Measurements from ENCODE around the gene IQCH.

IQCH gene

GRCh38 chr15:67403428-67404154 lies 149.0 kb downstream of the IQCH start:
- no peaks in the 10 kb centered on the region for H3K36me3 ChIP-seq
- H3K9me3 ChIP-seq (replicated peaks in 1 of 11), result no peaks in the 10 kb centered on the region
- H3K9ac ChIP-seq, result no peak overlapping the region
- no peak overlapping the region for H3K4me2 ChIP-seq
- no peak for TF ChIP-seq Cebpa-rat (IDR thresholded peaks at IDR 0.05)
- no peak overlapping the region for H3K4me3 ChIP-seq
- no peaks in the 10 kb centered on the region for H4K20me1 ChIP-seq
- no peak overlapping the region for H3K27ac ChIP-seq
- H3K27me3 ChIP-seq, result no peaks in the 10 kb centered on the region
- no peaks in the 10 kb centered on the region for H3K4me1 ChIP-seq

GRCh38 chr15:67405208-67406191 lies 150.9 kb downstream of the IQCH start:
- no peaks in the 10 kb centered on the region for H4K20me1 ChIP-seq
- no peak overlapping the region for H3K4me2 ChIP-seq
- no peaks in the 10 kb centered on the region for H3K36me3 ChIP-seq
- H3K4me3 ChIP-seq, result no peak overlapping the region
- H3K9me3 ChIP-seq (replicated peaks in 1 of 11), result 0 out of 22 replicates have a peak, but pooled peaks cover 0 to 2% (median 0%) of the 10 kb centered on the region in 11 experiments
- no peak overlapping the region for H3K27ac ChIP-seq
- H3K4me1 ChIP-seq, result no peaks in the 10 kb centered on the region
- H3K27me3 ChIP-seq, result no peaks in the 10 kb centered on the region
- no peak overlapping the region for H3K9ac ChIP-seq
- no peak for TF ChIP-seq Cebpa-rat (IDR thresholded peaks at IDR 0.05)

GRCh38 chr15:67406257-67406861 lies 151.8 kb downstream of the IQCH start:
- H3K4me2 ChIP-seq, result no peak overlapping the region
- no peaks in the 10 kb centered on the region for H3K4me1 ChIP-seq
- H3K36me3 ChIP-seq, result no peaks in the 10 kb centered on the region
- H3K9me3 ChIP-seq (replicated peaks in 1 of 11), result 0 out of 22 replicates have a peak, but pooled peaks cover 0 to 5% (median 0%) of the 10 kb centered on the region in 11 experiments
- no peaks in the 10 kb centered on the region for H4K20me1 ChIP-seq
- no peak for TF ChIP-seq Cebpa-rat (IDR thresholded peaks at IDR 0.05)
- H3K4me3 ChIP-seq, result no peak overlapping the region
- H3K9ac ChIP-seq, result no peak overlapping the region
- no peak overlapping the region for H3K27ac ChIP-seq
- H3K27me3 ChIP-seq, result no peaks in the 10 kb centered on the region

- no peaks in the 10 kb centered on the region for H3K4me1 ChIP-seq
- no peaks in the 10 kb centered on the region for H4K20me1 ChIP-seq
- H3K9ac ChIP-seq, result no peak overlapping the region
- 0 out of 22 replicates have a peak, but pooled peaks cover 0 to 5% (median 0%) of the 10 kb centered on the region in 11 experiments for H3K9me3 ChIP-seq (replicated peaks in 1 of 11)
- no peak for TF ChIP-seq Cebpa-rat (IDR thresholded peaks at IDR 0.05)
- H3K4me3 ChIP-seq, result no peak overlapping the region
- no peak overlapping the region for H3K4me2 ChIP-seq
- no peaks in the 10 kb centered on the region for H3K36me3 ChIP-seq
- no peaks in the 10 kb centered on the region for H3K27me3 ChIP-seq
- no peak overlapping the region for H3K27ac ChIP-seq
Observed at GRCh38 chr15:67407786-67408185, 153.2 kb downstream of the IQCH start.

GRCh38 chr15:67409175-67409574 lies 154.6 kb downstream of the IQCH start:
- Histone ChIP-seq H3K4me2 (no peak overlapping the region), H4K20me1 (no peaks in the 10 kb centered on the region), H3K27me3 (no peaks in the 10 kb centered on the region), H3K36me3 (no peaks in the 10 kb centered on the region), H3K27ac (no peak overlapping the region), H3K4me3 (no peak overlapping the region), H3K9me3 (replicated peaks in 1 of 11) (0 out of 22 replicates have a peak, but pooled peaks cover 0 to 5% (median 0%) of the 10 kb centered on the region in 11 experiments), H3K4me1 (peaks cover 6 to 9% (median 7%) of the 10 kb centered on the region in 10 experiments), H3K9ac (no peak overlapping the region)
- TF ChIP-seq Cebpa-rat (IDR thresholded peaks at IDR 0.05), result no peak

- no peaks in the 10 kb centered on the region for H3K27me3 ChIP-seq
- no peak for TF ChIP-seq Cebpa-rat (IDR thresholded peaks at IDR 0.05)
- H3K4me1 ChIP-seq, result peaks cover 10 to 20% (median 17%) of the 10 kb centered on the region in 10 experiments
- H3K36me3 ChIP-seq, result no peaks in the 10 kb centered on the region
- H3K4me3 ChIP-seq, result no peak overlapping the region
- 0 out of 22 replicates have a peak, but pooled peaks cover 0 to 5% (median 0%) of the 10 kb centered on the region in 11 experiments for H3K9me3 ChIP-seq (replicated peaks in 1 of 11)
- no peak overlapping the region for H3K9ac ChIP-seq
- H4K20me1 ChIP-seq, result no peaks in the 10 kb centered on the region
- H3K4me2 ChIP-seq, result no peak overlapping the region
- H3K27ac ChIP-seq, result no peak overlapping the region
Observed at GRCh38 chr15:67411486-67411885, 156.9 kb downstream of the IQCH start.

- H3K4me3 ChIP-seq, result no peak overlapping the region
- H3K27me3 ChIP-seq, result no peaks in the 10 kb centered on the region
- H3K4me2 ChIP-seq, result peak overlapping the region; percentile 57 to 85 (median 71)
- peaks cover 10 to 20% (median 17%) of the 10 kb centered on the region in 10 experiments for H3K4me1 ChIP-seq
- 0 out of 22 replicates have a peak, but pooled peaks cover 0 to 5% (median 0%) of the 10 kb centered on the region in 11 experiments for H3K9me3 ChIP-seq (replicated peaks in 1 of 11)
- H4K20me1 ChIP-seq, result no peaks in the 10 kb centered on the region
- no peaks in the 10 kb centered on the region for H3K36me3 ChIP-seq
- H3K9ac ChIP-seq, result no peak overlapping the region
- H3K27ac ChIP-seq, result no peak overlapping the region
- TF ChIP-seq Cebpa-rat (IDR thresholded peaks at IDR 0.05), result no peak
Observed at GRCh38 chr15:67413770-67414390, 159.3 kb downstream of the IQCH start.

GRCh38 chr15:67415181-67415580 lies 160.6 kb downstream of the IQCH start:
- no peaks in the 10 kb centered on the region for H3K36me3 ChIP-seq
- H3K4me1 ChIP-seq, result peaks cover 10 to 20% (median 17%) of the 10 kb centered on the region in 10 experiments
- H4K20me1 ChIP-seq, result no peaks in the 10 kb centered on the region
- 0 out of 22 replicates have a peak, but pooled peaks cover 0 to 5% (median 0%) of the 10 kb centered on the region in 11 experiments for H3K9me3 ChIP-seq (replicated peaks in 1 of 11)
- H3K4me3 ChIP-seq, result no peak overlapping the region
- peak overlapping the region in 5 of 11 experiments; percentile 4 to 72 (median 21); a peak in 4 of 22 replicates for H3K4me2 ChIP-seq
- no peak for TF ChIP-seq Cebpa-rat (IDR thresholded peaks at IDR 0.05)
- no peak overlapping the region for H3K9ac ChIP-seq
- H3K27ac ChIP-seq, result no peak overlapping the region
- H3K27me3 ChIP-seq, result no peaks in the 10 kb centered on the region

Measured in BLaER1 treated with 17β-estradiol and CSF1 and Interleukin-3, amounts not matched to agents 10 nM and 100 nM (cell line).